AG09309 (cell line): Measurements from ENCODE around the gene LCE2D.
A peak's percentile ranks its signal among the peaks of the same experiment; 100 is the strongest.

Experiments used
- DNase-seq: peaks from one replicate; pipeline ENCODE4 v3.0.0-alpha.2; 2010; ENCODE audit warnings: low read depth
- H3K4me3 ChIP-seq: 2 replicates; pipeline ENCODE4 v1.5.1; 2011; ENCODE audit warnings: mild to moderate bottlenecking, low read depth, low read length, moderate library complexity; ENCODE audit not compliant: control insufficient read depth
- CTCF ChIP-seq: IDR thresholded peaks from 2 replicates; pipeline ENCODE4 v1.5.1; 2011; ENCODE audit warnings: mild to moderate bottlenecking, low read depth, low read length, inconsistent platforms; ENCODE audit not compliant: insufficient read depth, control insufficient read depth; ENCODE audit errors: missing control alignments

The LCE2D gene

GRCh38 chr1:152630596-152630995 lies 32.6 kb upstream of the LCE2D start:
- no peak for DNase-seq
- no peak for TF ChIP-seq CTCF
- no peak overlapping the region for H3K4me3 ChIP-seq

- TF ChIP-seq CTCF, result no peak
- no peak overlapping the region for H3K4me3 ChIP-seq
- no peak for DNase-seq
These were observed 22.8 kb upstream of the LCE2D start for GRCh38 chr1:152640351-152640750.

GRCh38 chr1:152643945-152644344 lies 19.2 kb upstream of the LCE2D start:
- no peak for DNase-seq
- TF ChIP-seq CTCF, result no peak
- no peak overlapping the region for H3K4me3 ChIP-seq

GRCh38 chr1:152645146-152645545 lies 18.0 kb upstream of the LCE2D start:
- no peak for TF ChIP-seq CTCF
- no peak for DNase-seq
- no peak overlapping the region for H3K4me3 ChIP-seq

GRCh38 chr1:152646656-152647055 lies 16.5 kb upstream of the LCE2D start:
- no peak overlapping the region for H3K4me3 ChIP-seq
- no peak for TF ChIP-seq CTCF
- DNase-seq, result no peak

GRCh38 chr1:152654110-152654509 lies 9.1 kb upstream of the LCE2D start:
- TF ChIP-seq CTCF, result peak; percentile 32

GRCh38 chr1:152656459-152656858 lies 6.7 kb upstream of the LCE2D start:
- TF ChIP-seq CTCF, result no peak
- no peak overlapping the region for H3K4me3 ChIP-seq
- no peak for DNase-seq

More at GRCh38 chr1:152654110-152654509, 9.1 kb upstream of the LCE2D start:
- H3K4me3 ChIP-seq, result no peak overlapping the region
- DNase-seq, result no peak
